Stimulated activated CD4-positive, alpha-beta T cell treated with anti-CD3 and anti-CD28 coated beads, TNF-alpha, amount 100 ng/mL, for 24 hours (primary cell): Measurements from ENCODE around the gene CARMIL1.

ENCODE experiments used
- DNase-seq, 3 experiments: peaks; one replicate each; pipeline ENCODE4 v3.0.0-alpha.2; 2020; ENCODE audit warnings: low read depth in 3 of 3

Gene CARMIL1

DNA sequence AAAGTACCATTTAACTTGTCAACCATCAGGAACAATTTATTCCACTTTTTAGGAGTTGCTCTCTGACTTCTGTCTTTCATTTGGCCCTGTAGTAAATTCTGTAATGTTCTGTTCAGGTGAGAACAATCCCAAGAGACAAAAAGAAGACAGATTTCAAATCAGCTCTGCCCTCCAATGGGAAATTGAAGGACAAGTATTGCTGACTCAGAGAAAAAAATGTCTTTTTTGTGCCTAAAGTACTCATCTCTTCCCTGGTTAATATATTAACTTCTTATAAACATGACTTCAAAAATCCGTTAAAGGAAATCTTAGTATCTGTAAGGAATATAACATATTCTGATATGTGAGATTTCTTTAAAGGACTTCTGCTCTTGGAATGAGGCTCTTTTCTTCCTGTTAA is 334.2 kb downstream of the CARMIL1 start:
- DNase-seq, result no peak

DNA sequence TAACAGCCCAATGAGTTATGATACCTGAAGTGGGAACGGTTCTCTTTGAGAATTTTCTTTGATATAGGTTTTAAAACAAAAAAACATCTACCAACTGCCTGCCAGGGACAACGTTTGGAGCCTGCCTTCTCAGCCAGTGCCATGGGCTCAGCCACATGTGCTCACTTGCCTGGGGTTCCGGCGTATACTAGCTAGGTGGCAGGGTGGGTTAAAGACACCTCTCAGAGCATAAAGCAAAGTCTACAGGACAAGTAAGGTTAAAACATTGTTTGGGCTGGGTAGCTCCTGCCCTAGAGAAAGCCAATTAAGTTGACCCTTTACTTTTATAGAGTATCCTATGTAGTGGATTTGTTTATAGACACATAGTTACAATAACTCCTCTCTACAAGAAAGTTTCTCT is 334.9 kb downstream of the CARMIL1 start:
- DNase-seq, result no peak

- no peak for DNase-seq
Measured at GRCh38 chr6:25615471-25615870, 336.3 kb downstream of the CARMIL1 start.

GRCh38 chr6:25617997-25618396 is 338.8 kb downstream of the CARMIL1 start:
- DNase-seq, result no peak

DNA sequence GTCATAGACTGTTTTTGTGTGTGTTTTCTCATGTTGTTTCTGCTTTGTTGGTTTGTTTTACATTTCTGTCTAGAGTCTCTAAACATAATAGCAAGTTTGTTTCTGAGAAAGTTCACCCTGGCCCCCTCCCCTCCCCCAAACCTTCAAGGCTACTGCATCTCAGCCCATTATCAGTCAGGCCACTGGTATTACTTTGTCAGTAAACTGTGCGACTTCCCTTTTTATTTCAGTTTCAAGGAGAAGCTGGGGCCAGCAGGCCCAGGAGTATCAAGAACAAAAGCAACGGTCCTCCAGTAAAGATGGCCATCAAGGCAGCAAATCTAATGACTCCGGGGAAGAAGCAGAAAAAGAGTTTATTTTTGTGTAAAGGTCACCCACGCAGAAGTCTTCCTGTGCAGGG is 340.0 kb downstream of the CARMIL1 start:
- DNase-seq, result no peak

DNA sequence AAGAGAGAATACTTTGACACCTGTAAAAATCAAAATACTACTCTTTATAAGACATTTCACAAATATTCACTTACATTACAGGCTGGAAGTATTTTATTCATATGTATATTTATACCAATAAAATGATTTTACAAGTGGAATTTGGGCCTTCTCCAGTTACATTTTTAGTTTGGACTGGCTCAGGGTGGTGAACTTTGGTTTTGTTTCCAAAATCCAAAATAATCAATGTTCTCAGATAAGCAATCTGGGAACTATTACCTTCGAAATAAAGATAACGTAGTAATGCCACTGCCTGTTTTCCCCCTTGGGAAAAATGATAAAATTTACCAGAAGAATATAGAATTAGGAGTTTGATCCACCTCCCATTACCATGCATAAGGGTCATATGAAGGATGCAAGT is 341.2 kb downstream of the CARMIL1 start:
- no peak for DNase-seq

DNA sequence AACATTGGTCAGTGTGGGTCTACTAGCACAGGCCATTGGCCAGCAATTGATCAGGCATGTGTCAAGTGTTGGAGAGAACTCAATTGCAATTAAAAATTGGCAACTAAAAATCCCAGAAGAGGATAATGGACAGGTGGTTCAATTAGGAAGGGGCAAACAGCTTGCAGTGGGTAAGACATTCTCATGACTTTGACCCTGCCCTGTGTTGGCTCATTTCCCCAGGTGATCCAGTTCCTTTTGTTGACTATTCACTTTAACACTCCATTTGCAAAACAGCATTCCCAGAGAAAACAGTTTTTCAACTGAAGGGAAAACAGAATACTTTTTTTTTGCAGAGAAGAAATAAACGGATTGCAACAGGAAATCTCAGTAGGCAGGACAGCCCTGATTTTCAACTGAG is 343.9 kb downstream of the CARMIL1 start:
- DNase-seq, result no peak

DNA sequence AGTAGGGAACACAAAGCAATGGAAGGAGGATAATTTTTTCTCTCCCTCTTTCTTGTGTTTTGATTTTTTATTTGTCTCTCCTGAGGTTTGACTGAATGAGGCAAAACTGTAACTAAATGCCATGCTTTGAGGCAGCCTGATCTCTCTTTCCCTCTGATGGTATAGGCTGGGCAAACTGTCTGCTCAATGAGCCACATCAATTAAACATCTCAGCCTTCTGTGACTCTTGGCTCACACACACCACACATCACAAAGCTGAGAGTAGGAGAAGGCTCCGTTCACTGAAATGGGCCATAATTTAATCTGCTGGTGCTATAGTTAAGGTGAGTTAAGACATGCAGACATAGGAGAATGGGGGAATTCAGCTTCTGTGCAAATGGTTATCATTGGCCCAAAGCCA is 344.7 kb downstream of the CARMIL1 start:
- no peak for DNase-seq

DNA sequence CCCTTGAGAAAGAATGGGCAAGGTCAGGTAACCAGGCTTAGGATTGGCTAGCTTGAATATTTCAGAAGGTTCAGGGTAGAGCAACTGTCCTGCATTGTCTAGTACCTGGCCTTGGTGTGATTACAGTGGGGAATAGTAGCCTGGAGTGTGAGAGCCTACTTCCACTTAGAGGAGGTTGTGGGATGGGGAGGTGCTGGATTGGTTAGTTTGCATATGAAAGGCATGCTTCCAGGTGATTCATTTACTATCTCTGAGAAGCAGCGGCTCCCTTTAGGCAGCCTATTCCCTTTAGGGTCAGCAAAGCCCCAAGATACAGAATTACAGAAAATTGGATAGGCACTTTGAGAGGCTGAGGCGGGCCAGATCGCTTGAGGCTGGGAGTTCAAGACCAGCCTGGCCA is 347.8 kb downstream of the CARMIL1 start:
- no peak for DNase-seq

GRCh38 chr6:25628471-25629197 is 349.5 kb downstream of the CARMIL1 start:
- DNase-seq, result no peak

DNA sequence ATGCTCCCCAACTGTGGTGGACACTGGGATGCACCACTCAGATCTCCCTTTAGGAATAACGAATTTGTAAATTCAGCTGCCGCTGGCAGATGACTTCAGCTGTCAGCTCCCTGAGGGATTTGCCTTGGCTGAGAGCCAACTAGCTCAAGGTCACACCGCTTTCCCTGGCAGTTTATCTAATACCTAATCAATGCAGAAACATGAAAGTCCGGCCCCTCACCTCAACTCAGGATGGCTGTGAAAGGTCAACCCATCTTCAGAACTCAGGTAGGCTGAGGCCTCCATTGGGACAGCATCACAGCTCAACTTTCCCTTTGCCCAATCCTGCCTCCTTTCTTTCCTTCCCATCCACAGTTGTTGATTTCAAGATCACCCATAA is 350.0 kb downstream of the CARMIL1 start:
- DNase-seq, result no peak

DNA sequence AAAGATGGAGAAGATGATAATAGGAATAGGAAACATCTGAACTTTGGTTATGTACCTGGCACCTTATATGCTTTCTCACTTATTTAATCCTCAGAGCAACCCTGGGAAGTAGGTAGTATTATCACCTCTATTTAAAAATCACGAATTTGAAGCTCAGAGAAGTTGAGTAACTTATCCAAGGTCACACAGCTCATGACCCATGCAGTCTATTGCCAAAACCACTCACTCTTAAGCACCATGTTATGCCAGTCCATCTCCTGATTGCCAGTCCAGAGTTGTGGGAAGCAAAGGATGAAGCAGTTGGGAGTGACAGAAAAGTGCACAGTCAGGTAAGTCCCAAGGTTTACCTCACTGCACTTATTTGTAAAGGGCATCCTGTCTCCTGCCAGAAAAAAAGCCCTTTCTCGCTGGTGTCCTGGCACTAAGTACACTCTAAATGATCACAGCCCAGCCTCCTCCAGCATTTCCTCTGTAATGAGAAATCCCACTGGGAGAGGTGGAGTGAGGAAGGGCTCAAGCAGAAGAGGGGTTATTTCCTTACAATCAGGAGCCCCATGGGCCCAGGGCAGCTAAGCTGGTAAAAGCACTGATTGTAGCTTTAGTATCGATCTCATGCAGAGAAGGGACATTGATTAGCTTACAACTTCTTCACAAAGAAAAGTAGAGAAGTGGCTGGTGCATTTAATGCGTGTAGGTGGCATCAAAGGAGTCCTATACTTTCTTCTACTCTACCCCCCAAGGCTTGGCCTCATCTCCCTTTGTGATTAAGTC is 351.5 kb downstream of the CARMIL1 start:
- DNase-seq, result no peak

- no peak for DNase-seq
Measured at GRCh38 chr6:25635886-25636317, 356.7 kb downstream of the CARMIL1 start.

- DNase-seq, result no peak
Measured at GRCh38 chr6:25637211-25637610, 358.0 kb downstream of the CARMIL1 start.

GRCh38 chr6:25637960-25638434 is 358.8 kb downstream of the CARMIL1 start:
- no peak for DNase-seq

DNA sequence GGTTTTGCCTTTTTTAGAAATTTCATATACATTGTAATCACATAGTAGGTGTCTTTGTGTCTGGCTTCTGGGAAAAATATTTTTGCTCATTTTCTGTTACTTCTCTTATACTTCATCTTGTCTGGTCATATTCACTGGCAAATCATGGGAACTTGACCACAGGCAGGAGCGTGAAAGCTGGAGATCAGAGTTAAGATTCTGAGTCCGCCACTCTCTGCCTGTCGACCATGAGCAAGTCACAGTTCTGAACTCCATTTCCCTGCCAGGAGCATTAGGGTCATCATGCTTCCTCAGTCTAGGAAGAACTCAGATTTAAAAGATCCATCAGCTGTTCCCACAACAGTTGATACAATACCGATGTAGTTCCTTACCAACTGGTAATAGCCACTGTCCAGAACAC is 360.5 kb downstream of the CARMIL1 start:
- DNase-seq, result no peak

- DNase-seq, result no peak
Measured at GRCh38 chr6:25640446-25640845, 361.3 kb downstream of the CARMIL1 start.

DNA sequence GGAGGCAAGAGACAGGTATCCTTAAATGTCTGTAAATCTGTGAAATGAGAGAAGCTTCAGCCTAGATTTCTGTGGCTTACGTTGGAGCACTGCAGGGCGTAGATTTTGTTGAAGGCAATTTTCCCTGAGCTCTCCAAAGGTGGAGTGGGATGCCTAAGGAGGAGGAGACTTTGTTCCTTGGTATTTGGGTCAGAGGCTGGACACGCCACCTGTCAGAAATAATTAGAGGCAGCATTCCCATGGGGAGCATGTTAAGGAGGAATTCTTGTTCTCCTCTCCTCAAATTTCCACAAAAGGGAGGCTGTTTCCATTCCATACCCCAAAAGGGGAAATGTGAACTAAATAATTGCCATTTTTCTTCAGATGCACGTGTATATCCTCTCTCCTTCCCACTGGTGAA is 361.7 kb downstream of the CARMIL1 start:
- no peak for DNase-seq

- no peak for DNase-seq
Measured at GRCh38 chr6:25641377-25641776, 362.2 kb downstream of the CARMIL1 start.

DNA sequence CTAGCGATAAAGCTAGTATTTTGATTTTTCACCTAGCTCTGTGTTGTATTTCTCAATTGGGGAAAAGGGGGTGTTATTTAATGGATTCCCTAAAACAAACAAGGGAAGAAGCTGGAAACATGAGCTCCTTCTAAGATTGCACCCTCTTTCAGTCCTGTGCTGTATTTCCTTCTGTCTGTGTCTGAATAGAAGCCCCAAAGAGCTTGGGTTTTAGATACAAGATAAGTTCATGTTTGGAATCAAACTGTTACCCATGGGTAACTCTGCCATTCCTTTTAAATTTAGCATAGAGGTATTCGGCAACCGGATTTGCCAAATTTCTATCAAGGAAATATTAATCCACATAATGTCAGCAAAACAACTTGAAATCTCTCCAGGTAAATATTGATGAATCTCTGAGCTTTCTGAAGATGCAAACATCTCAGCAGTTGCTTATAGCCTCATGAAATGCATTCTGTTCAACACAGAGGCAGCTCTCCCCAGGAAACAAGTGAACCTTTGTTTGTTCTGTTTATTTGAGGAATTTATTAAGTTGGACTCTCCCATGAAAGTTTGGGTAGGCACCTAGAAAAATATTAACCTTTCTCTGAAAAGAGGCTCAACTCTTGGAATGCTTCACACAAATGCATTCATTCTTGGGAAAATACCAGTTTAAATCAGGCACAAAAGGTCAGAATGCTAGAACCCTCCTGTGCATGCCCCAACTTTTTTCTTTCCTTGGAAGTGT is 362.9 kb downstream of the CARMIL1 start:
- DNase-seq, result no peak

DNA sequence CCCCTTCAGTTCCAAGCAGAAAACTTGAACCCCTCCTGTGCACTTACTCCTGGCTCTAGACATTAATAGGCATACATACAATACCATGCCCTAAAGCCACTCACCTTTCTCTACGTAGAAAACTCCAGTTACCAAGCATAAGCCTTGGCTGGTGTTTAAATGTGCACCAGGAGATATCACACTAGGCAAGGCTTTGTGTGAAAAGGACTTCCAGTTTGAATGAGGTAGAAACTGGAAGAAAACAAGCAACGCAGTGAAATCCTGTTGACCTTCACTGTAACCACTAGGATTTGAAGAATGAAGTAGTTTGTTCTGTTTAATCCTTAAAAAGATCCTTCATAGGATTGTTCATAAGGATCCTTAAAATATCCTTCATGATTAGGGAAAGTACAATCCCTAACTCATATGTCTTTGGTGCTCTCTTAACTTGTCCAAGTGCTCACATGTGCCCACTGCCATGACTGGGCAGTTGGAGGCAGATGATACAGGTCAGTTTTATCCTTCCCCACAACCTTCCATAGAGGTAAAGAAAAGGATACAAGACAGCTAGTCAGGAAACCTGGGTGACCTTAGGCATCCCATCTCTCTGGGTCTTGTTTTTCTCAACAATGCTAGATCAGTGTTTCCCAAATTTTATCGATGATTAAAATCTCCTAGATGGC is 363.6 kb downstream of the CARMIL1 start:
- no peak for DNase-seq

GRCh38 chr6:25645916-25646315 is 366.7 kb downstream of the CARMIL1 start:
- no peak for DNase-seq
